Heart left ventricle (tissue), 16 donors: ENCODE results near the gene KRT9. TPM values are rescaled to one million over a fixed set of nuclear protein-coding genes. Genes with fewer than 3 reads are reported as not detected.

ENCODE experiments used
- ATAC-seq, 4 donors: fragments of 200-7000 bp; cut with Tn5 transposase; one replicate each; pipeline ENCODE4 v1.9.1; 2020 to 2022; ENCODE audit warnings: moderate library complexity in 4 of 4, mild to moderate bottlenecking in 3 of 4, moderate number of reproducible peaks in 1 of 4
- DNase-seq, 5 donors: peaks; one replicate each; pipeline ENCODE4 v3.0.0-alpha.2; 2020
- H3K27ac ChIP-seq, 12 donors: fragments of 200-600 bp; sonication (generic) in 4 of 12; one replicate each; pipeline versions ENCODE4 v1.5.0 to v1.8.0; 2016 to 2022; ENCODE audit warnings: mild to moderate bottlenecking in 2 of 12
- H3K27me3 ChIP-seq, 9 donors: fragments of 200-600 bp; sonication (generic) in 2 of 9; one replicate each; pipeline versions ENCODE4 v1.5.1 to v1.8.0; 2016 to 2022; ENCODE audit warnings: mild to moderate bottlenecking in 3 of 9
- H3K36me3 ChIP-seq, 9 donors: fragments of 200-600 bp; sonication (generic) in 2 of 9; one replicate each; pipeline versions ENCODE4 v1.5.0 to v1.8.0; 2018 to 2022; ENCODE audit warnings: mild to moderate bottlenecking in 2 of 9
- H3K4me1 ChIP-seq, 12 donors: fragments of 200-600 bp; sonication (generic) in 4 of 12; one replicate each; pipeline versions ENCODE4 v1.5.0 to v1.8.0; 2016 to 2022; ENCODE audit warnings: mild to moderate bottlenecking in 3 of 12
- H3K4me3 ChIP-seq, 12 donors: fragments of 200-600 bp; sonication (generic) in 4 of 12; one replicate each; pipeline versions ENCODE4 v1.5.0 to v1.8.0; 2017 to 2022; ENCODE audit warnings: mild to moderate bottlenecking in 9 of 12, moderate library complexity in 4 of 12
- H3K9me3 ChIP-seq, 12 donors: fragments of 200-600 bp; sonication (generic) in 4 of 12; one replicate each; pipeline versions ENCODE4 v1.5.0 to v1.8.0; 2016 to 2022; ENCODE audit warnings: mild to moderate bottlenecking in 1 of 12
- CTCF ChIP-seq, 12 donors: fragments of 200-600 bp; sonication (generic) in 4 of 12; IDR thresholded peaks; one replicate each; pipeline versions ENCODE4 v1.5.0 to v1.8.0; 2018 to 2022; ENCODE audit warnings: antibody characterized with exemption in 12 of 12, mild to moderate bottlenecking in 5 of 12
- POLR2A ChIP-seq, 2 donors: fragments of 450-650 bp; IDR thresholded peaks; one replicate each; pipeline ENCODE4 v1.6.1; 2017; ENCODE audit warnings: antibody characterized with exemption in 2 of 2, mild to moderate bottlenecking in 2 of 2, moderate library complexity in 2 of 2
- WGBS, 4 donors: extraction: QIAGEN DNeasy Blood & Tissue Kit in 2 of 4; methylation state at CpG; one replicate each; pipeline versions ENCODE4 v1.1.5 to v1.1.7; 2013 to 2018; 5-methylcytosine and 5-hydroxymethylcytosine counted together
- intact Hi-C, 10 donors: fragments of 100-400 bp; cut with DNase I; formaldehyde crosslinking; loops; one replicate each; pipeline versions ENCODE4 v1.11.1 to v1.14.2; 2022
- polyA plus RNA-seq, 2 donors: library from polyadenylated mRNA; stranded (reverse); fragments of 200-250 nt; gene quantifications; one replicate each; pipeline ENCODE4 v1.2.3, GENCODE V29; 2013
- total RNA-seq, 9 donors: library from RNA; depleted of rRNA in 2 of 9; stranded (reverse); fragments of >200 nt in 2 of 9; fragmentation: NEBNext Ultra II Directional in 3 of 9; extraction: Animal tissue kit (Norgen Biotek cat#: 25700) in 3 of 9; gene quantifications; one replicate each; pipeline versions ENCODE4 v1.1.0 to v1.2.4, GENCODE V29; 2016 to 2023
- donor health status: ischemic (EF 13 %, LVEDD 7.1; RV severe dilation, severe dysfunction).
- donor health status: healthy with polysubstance abuse.
- donor health status: DM: no; HTN: yes; CAD: no.
- donor health status: DM: no; HTN: no; CAD: no.
- donor health status: ischemic (EF 25% LVEDD 6.9; RV normal size, moderate dysfunction).
- donor health status: ischemic (EF 25% LVEDD 5.7; RV mildly dilated, moderate dysfunction).
- donor health status: healthy.
- donor health status: DM: yes; HTN: yes; CAD: no.
- donor health status: ischemic (EF 35%, LVEDD 5.7; RV mildly dilated, moderate dysfunction).
- donor health status: nonischemic (EF 11% LVEDD 7.7; RV severe dilation, severe dysfunction).
- donor health status: DM: yes; HTN: yes; CAD: no.
- donor health status: PGD.
- donor health status: ischemic (EF 29% LVEDD 5.4; RV normal size, mild dysfunction).
- donor health status: nonischemic (EF 23%, LVEDD 6.1; RV moderate dilation, normal function).

KRT9 gene
- total and polyA plus RNA-seq, 11 donors, result not detected

- Histone ChIP-seq H3K36me3 (no peaks in the 10 kb centered on the region), H3K4me3 (no peak overlapping the region), H3K27ac (no peak overlapping the region), H3K9me3 (no peaks in the 10 kb centered on the region), H3K4me1 (peaks cover 0 to 15% (median 4%) of the 10 kb centered on the region in 12 donors), H3K27me3 (peaks cover 15 to 83% (median 52%) of the 10 kb centered on the region in 9 donors)
- DNase-seq (peak in 1 of 5 donors; percentile 16), ATAC-seq (peak in 1 of 4 donors; percentile 47)
- TF ChIP-seq CTCF (IDR thresholded peaks at IDR 0.05), result no peak
- TF ChIP-seq POLR2A (IDR thresholded peaks at IDR 0.05), result no peak
- intact Hi-C loops, result no loop called here
- 56 to 67% (median 58%) methylated on average over 8 of the region's 8 CpGs for WGBS, 4 donors
Measured at GRCh38 chr17:41530062-41531048, 41.5 kb downstream of the KRT9 start.

GRCh38 chr17:41529491-41529915, 42.4 kb downstream of the KRT9 start:
- no peak for TF ChIP-seq CTCF (IDR thresholded peaks at IDR 0.05)
- TF ChIP-seq POLR2A (IDR thresholded peaks at IDR 0.05), result no peak
- Histone ChIP-seq H3K36me3 (no peaks in the 10 kb centered on the region), H3K9me3 (no peaks in the 10 kb centered on the region), H3K27me3 (peaks cover 15 to 74% (median 52%) of the 10 kb centered on the region in 9 donors), H3K4me1 (peaks cover 0 to 15% (median 4%) of the 10 kb centered on the region in 12 donors), H3K4me3 (no peak overlapping the region), H3K27ac (no peak overlapping the region)
- intact Hi-C loops, result no loop called here
- 55 to 69% (median 61%) methylated on average over 5 of the region's 5 CpGs for WGBS, 4 donors
- ATAC-seq, result no peak
- peak in 1 of 5 donors; percentile 14 for DNase-seq

- intact Hi-C loops, result no loop called here
- peaks cover 0 to 15% (median 4%) of the 10 kb centered on the region in 12 donors for H3K4me1 ChIP-seq
- TF ChIP-seq POLR2A (IDR thresholded peaks at IDR 0.05), result no peak
- TF ChIP-seq CTCF (IDR thresholded peaks at IDR 0.05), result no peak
- DNase-seq, result peak in 1 of 5 donors; percentile 10
- no peak for ATAC-seq
- no peak overlapping the region for H3K27ac ChIP-seq
- H3K4me3 ChIP-seq, result no peak overlapping the region
- H3K9me3 ChIP-seq, result no peaks in the 10 kb centered on the region
- H3K27me3 ChIP-seq, result peaks cover 15 to 72% (median 52%) of the 10 kb centered on the region in 9 donors
- WGBS, 4 donors, result 46 to 61% (median 52%) methylated on average over 10 of the region's 10 CpGs
- H3K36me3 ChIP-seq, result no peaks in the 10 kb centered on the region
Measured at GRCh38 chr17:41528959-41529353, 42.9 kb downstream of the KRT9 start.
